ENCODE results near the gene ETFB. TPM values are rescaled to one million over a fixed set of nuclear protein-coding genes. Genes with fewer than 3 reads are reported as not detected.

ETFB gene
- total and polyA plus RNA-seq, 10 of the 15 experiments (the other 5 are each of a cell fraction or from before 2014, with no cell fraction given): 15.1 to 166 (median 87.8) TPM

GRCh38 chr19:51364200-51365106 is 1.7 kb downstream of the ETFB start:
- no peaks in the 10 kb centered on the region for H3K27me3 ChIP-seq (replicated peaks in 1 of 2; ENCODE audit: control insufficient read depth in 2 of 2, insufficient read depth in 2 of 2, low read length in 1 of 2)
- no peak overlapping the region for H3K9ac ChIP-seq (ENCODE audit: control insufficient read depth, insufficient read depth, low read length)
- BruUV-seq (replicated peaks): no TSS peak
- H3K79me2 ChIP-seq (ENCODE audit: control insufficient read depth, insufficient read depth, low read length): peaks cover 18% of the 10 kb centered on the region
- H3K4me3 ChIP-seq: no peak overlapping the region
- ChIA-PET SMC1A (ENCODE audit: uncharacterized antibody, unreplicated experiment) (interaction anchor here (0.8 kb wide), 1 partner anchor 72 kb away, joined by 3 read pairs; no protein-coding TSS in a partner anchor), CTCF (no interaction called here), RAD21 (ENCODE audit: unreplicated experiment) (interaction anchor here (1.0 to 2.2 kb wide), 2 partner anchors 25 to 31 kb away, joined by 3 to 23 read pairs; no protein-coding TSS in a partner anchor), POLR2A (interaction anchor here (0.6 to 2.5 kb wide), 2 partner anchors 30 to 820 kb away, joined by 3 to 26 read pairs; no protein-coding TSS in a partner anchor)
- ATAC-seq (no peak), DNase-seq (ENCODE audit: low read depth, low spot score) (no peak), FAIRE-seq (no peak)
- in situ Hi-C loops (cut with MboI): loop anchor here (10.0 to 25.0 kb wide), 2 partner anchors 550 to 1027 kb away; partner anchors contain the start of gene KCNC3
- H2AFZ ChIP-seq (ENCODE audit: control insufficient read depth, low read depth, low read length): no peak overlapping the region
- no peak overlapping the region for H3K4me2 ChIP-seq (ENCODE audit: control insufficient read depth, insufficient read depth)
- H4K20me1 ChIP-seq (ENCODE audit: control insufficient read depth, insufficient read depth): no peaks in the 10 kb centered on the region
- no peaks in the 10 kb centered on the region for H3K9me3 ChIP-seq (replicated peaks; ENCODE audit: control insufficient read depth, insufficient read depth, low read length)
- 83% methylated on average over 15 of the region's 15 CpGs for WGBS (ENCODE audit: insufficient coverage, insufficient replicate concordance, low lambda C conversion rate, missing lambda C conversion rate)
- H3K36me3 ChIP-seq (ENCODE audit: control insufficient read depth in 2 of 2, insufficient read depth in 2 of 2, low read length in 1 of 2): no peaks in the 10 kb centered on the region
- no peak overlapping the region for H3K27ac ChIP-seq (ENCODE audit: control insufficient read depth, insufficient read depth)
- intact Hi-C loops (cut with micrococcal nuclease; ENCODE audit: unreplicated experiment): no loop called here
- TF ChIP-seq SP1 (IDR thresholded peaks at IDR 0.05; ENCODE audit: low read depth, low read length) (no peak), RUNX3 (IDR thresholded peaks at IDR 0.05; ENCODE audit: low read length) (no peak), EZH2 (IDR thresholded peaks at IDR 0.05; ENCODE audit: borderline replicate concordance, control insufficient read depth, low read depth, low read length) (no peak), CHD4 (IDR thresholded peaks at IDR 0.05) (no peak), ZNF24 (IDR thresholded peaks at IDR 0.05) (no peak)
- TF ChIP-seq, protein P1, sequence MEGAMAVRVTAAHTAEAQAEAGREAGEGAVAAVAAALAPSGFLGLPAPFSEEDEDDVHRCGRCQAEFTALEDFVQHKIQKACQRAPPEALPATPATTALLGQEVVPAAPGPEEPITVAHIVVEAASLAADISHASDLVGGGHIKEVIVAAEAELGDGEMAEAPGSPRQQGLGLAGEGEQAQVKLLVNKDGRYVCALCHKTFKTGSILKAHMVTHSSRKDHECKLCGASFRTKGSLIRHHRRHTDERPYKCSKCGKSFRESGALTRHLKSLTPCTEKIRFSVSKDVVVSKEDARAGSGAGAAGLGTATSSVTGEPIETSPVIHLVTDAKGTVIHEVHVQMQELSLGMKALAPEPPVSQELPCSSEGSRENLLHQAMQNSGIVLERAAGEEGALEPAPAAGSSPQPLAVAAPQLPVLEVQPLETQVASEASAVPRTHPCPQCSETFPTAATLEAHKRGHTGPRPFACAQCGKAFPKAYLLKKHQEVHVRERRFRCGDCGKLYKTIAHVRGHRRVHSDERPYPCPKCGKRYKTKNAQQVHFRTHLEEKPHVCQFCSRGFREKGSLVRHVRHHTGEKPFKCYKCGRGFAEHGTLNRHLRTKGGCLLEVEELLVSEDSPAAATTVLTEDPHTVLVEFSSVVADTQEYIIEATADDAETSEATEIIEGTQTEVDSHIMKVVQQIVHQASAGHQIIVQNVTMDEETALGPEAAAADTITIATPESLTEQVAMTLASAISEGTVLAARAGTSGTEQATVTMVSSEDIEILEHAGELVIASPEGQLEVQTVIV (IDR thresholded peaks at IDR 0.05; ENCODE audit: borderline replicate concordance, partially characterized antibody): no peak
- H3K4me1 ChIP-seq (ENCODE audit: control insufficient read depth, insufficient read depth, low read length): peaks cover 9% of the 10 kb centered on the region
